SK-N-SH (cell line): ENCODE data around the gene CAND1. TPM values are rescaled to one million over a fixed set of nuclear protein-coding genes. Genes with fewer than 3 reads are reported as not detected.

Source experiments
- CTCF ChIA-PET: fragments of 300-600, 350-600 bp; formaldehyde crosslinking; extraction: SDS; loops from one replicate; lab custom pipeline; 2021; lab: Yijun Ruan, JAX
- POLR2A ChIA-PET: fragments of 350-600 bp; sonication (Branson Sonifier 250); formaldehyde crosslinking; extraction: SDS; loops from one replicate; lab custom pipeline; 2020; ENCODE audit warnings: antibody characterized with exemption, inconsistent platforms; lab: Yijun Ruan, JAX
- DNase-seq: peaks from one replicate; pipeline ENCODE4 v3.0.0; 2012
- H2AFZ ChIP-seq: fragments of 200-600 bp; sonication (generic); 2 replicates; pipeline ENCODE4 v1.8.1; 2016; ENCODE audit warnings: antibody characterized with exemption, mild to moderate bottlenecking, low read depth
- H3F3A ChIP-seq: fragments of 200-600 bp; sonication (generic); replicated peaks from 2 replicates; pipeline ENCODE3; 2016; ENCODE audit warnings: antibody characterized with exemption, mild to moderate bottlenecking; ENCODE audit not compliant: insufficient read depth
- H3K27ac ChIP-seq, 2 experiments: fragments of 200-500 bp in 1 of 2; fragments of 200-600 bp in 1 of 2; sonication (Bioruptor generic) in 1 of 2; sonication (generic), shearing (Covaris generic) in 1 of 2; 2 replicates each; pipeline versions ENCODE4 v1.5.1 to v1.6.1; 2014 to 2016; ENCODE audit warnings: low read depth in 2 of 2, inconsistent platforms in 1 of 2, low read length in 1 of 2, mild to moderate bottlenecking in 1 of 2, mixed read lengths in 1 of 2
- H3K27me3 ChIP-seq: fragments of 200-600 bp; sonication (generic), shearing (Covaris generic); 2 replicates; pipeline ENCODE4 v1.6.1; 2016; ENCODE audit warnings: mixed run types; ENCODE audit not compliant: insufficient read depth
- H3K36me3 ChIP-seq, 2 experiments: fragments of 200-500 bp in 1 of 2; fragments of 200-600 bp in 1 of 2; sonication (Bioruptor generic) in 1 of 2; sonication (generic) in 1 of 2; replicated peaks in 1 of 2; 2 replicates each; pipeline versions ENCODE3 to v1.5.1; 2014 to 2016; ENCODE audit warnings: low read length in 1 of 2, mild to moderate bottlenecking in 1 of 2; ENCODE audit not compliant: insufficient read depth in 2 of 2, control insufficient read depth in 1 of 2
- H3K4me1 ChIP-seq, 2 experiments: fragments of 200-500 bp in 1 of 2; fragments of 200-600 bp in 1 of 2; sonication (Bioruptor generic) in 1 of 2; sonication (generic), shearing (Covaris generic) in 1 of 2; 2 replicates each; pipeline versions ENCODE4 v1.5.1 to v1.6.1; 2014 to 2016; ENCODE audit warnings: low read depth in 1 of 2, low read length in 1 of 2, mixed run types in 1 of 2; ENCODE audit not compliant: insufficient read depth in 2 of 2, control insufficient read depth in 1 of 2
- H3K4me2 ChIP-seq: fragments of 200-600 bp; sonication (generic), shearing (Covaris generic); 2 replicates; pipeline ENCODE4 v1.6.1; 2017; ENCODE audit warnings: mixed run types
- H3K4me3 ChIP-seq, 2 experiments: fragments of 200-500 bp in 1 of 2; fragments of 200-600 bp in 1 of 2; sonication (Bioruptor generic) in 1 of 2; sonication (generic), shearing (Covaris generic) in 1 of 2; 2 replicates each; pipeline versions ENCODE4 v1.5.1 to v1.8.1; 2014 to 2016; ENCODE audit warnings: low read depth in 2 of 2, inconsistent platforms in 1 of 2, low read length in 1 of 2, mild to moderate bottlenecking in 1 of 2, mixed read lengths in 1 of 2, moderate library complexity in 1 of 2
- H3K79me2 ChIP-seq: fragments of 200-600 bp; sonication (generic); 2 replicates; pipeline ENCODE4 v1.8.1; 2017; ENCODE audit warnings: mild to moderate bottlenecking; ENCODE audit not compliant: insufficient read depth
- H3K9ac ChIP-seq: fragments of 200-600 bp; sonication (generic); 2 replicates; pipeline ENCODE4 v1.6.1; 2017; ENCODE audit warnings: mixed run types
- H3K9me2 ChIP-seq: fragments of 200-600 bp; sonication (generic); 2 replicates; pipeline ENCODE4 v1.6.1; 2017; ENCODE audit warnings: mixed run types
- H3K9me3 ChIP-seq: fragments of 200-600 bp; sonication (generic); 2 replicates; pipeline ENCODE4 v1.6.1; 2017; ENCODE audit warnings: mixed run types, mild to moderate bottlenecking, moderate library complexity
- H4K20me1 ChIP-seq: fragments of 200-600 bp; sonication (generic); 2 replicates; pipeline ENCODE4 v1.6.1; 2017; ENCODE audit warnings: mild to moderate bottlenecking, mixed run types; ENCODE audit not compliant: insufficient read depth
- CHD2 ChIP-seq: fragments of 150-350 bp; IDR thresholded peaks from 2 replicates; pipeline ENCODE4 v1.6.1; 2018; ENCODE audit warnings: low read length; ENCODE audit not compliant: partially characterized antibody
- ELF1 ChIP-seq: IDR thresholded peaks from 2 replicates; pipeline ENCODE4 v1.4.0; 2012
- EP300 ChIP-seq, 2 experiments: IDR thresholded peaks; 2 replicates each; pipeline versions ENCODE4 v1.4.0 to v1.6.1; 2012; ENCODE audit warnings: borderline replicate concordance in 1 of 2, low read depth in 1 of 2, low read length in 1 of 2
- EZH2phosphoT487 ChIP-seq: fragments of 200-600 bp; sonication (generic); IDR thresholded peaks from 2 replicates; pipeline ENCODE4 v1.6.1; 2017; ENCODE audit warnings: low read depth, mixed run types, mild to moderate bottlenecking, antibody characterized with exemption, moderate library complexity, borderline replicate concordance
- FOXJ3 ChIP-seq: sonication (generic); formaldehyde crosslinking; IDR thresholded peaks from 2 replicates; pipeline ENCODE4 v1.5.1; 2020; ENCODE audit warnings: mild to moderate bottlenecking, missing genetic modification reagents
- GABPA ChIP-seq: IDR thresholded peaks from 2 replicates; pipeline ENCODE4 v1.4.0; 2012; ENCODE audit warnings: low read depth, mild to moderate bottlenecking
- GATA2 ChIP-seq: sonication (generic); formaldehyde crosslinking; IDR thresholded peaks from 2 replicates; pipeline ENCODE4 v1.5.0; 2020; ENCODE audit warnings: mild to moderate bottlenecking, missing genetic modification reagents
- JUND ChIP-seq: IDR thresholded peaks from 2 replicates; pipeline ENCODE4 v1.4.0; 2012
- MAX ChIP-seq: IDR thresholded peaks from 2 replicates; pipeline ENCODE4 v1.4.0; 2012; ENCODE audit warnings: low read depth
- MXI1 ChIP-seq: IDR thresholded peaks from 2 replicates; pipeline ENCODE4 v1.6.1; 2012; ENCODE audit warnings: mild to moderate bottlenecking, low read depth, low read length, improper control_type of control experiment
- NFIC ChIP-seq: IDR thresholded peaks from 2 replicates; pipeline ENCODE4 v1.4.0; 2012; ENCODE audit warnings: borderline replicate concordance
- POLR2AphosphoS5 ChIP-seq: IDR thresholded peaks from 2 replicates; pipeline ENCODE4 v1.6.1; 2012; ENCODE audit warnings: low read depth, low read length
- RAD21 ChIP-seq: IDR thresholded peaks from 2 replicates; pipeline ENCODE4 v1.6.1; 2012; ENCODE audit warnings: mild to moderate bottlenecking, low read length
- RCOR1 ChIP-seq: fragments of 150-350 bp; IDR thresholded peaks from 2 replicates; pipeline ENCODE4 v1.6.1; 2017; ENCODE audit warnings: antibody characterized with exemption, low read length
- RFX5 ChIP-seq: IDR thresholded peaks from 2 replicates; pipeline ENCODE4 v1.6.1; 2012; ENCODE audit warnings: mild to moderate bottlenecking, improper control_type of control experiment, low read length
- RXRA ChIP-seq: IDR thresholded peaks from 2 replicates; pipeline ENCODE4 v1.4.0; 2012; ENCODE audit warnings: low read depth, mild to moderate bottlenecking, borderline replicate concordance
- SMC3 ChIP-seq: IDR thresholded peaks from 2 replicates; pipeline ENCODE4 v1.6.1; 2012; ENCODE audit warnings: low read depth, low read length, improper control_type of control experiment
- TCF12 ChIP-seq: IDR thresholded peaks from 2 replicates; pipeline ENCODE4 v1.4.0; 2012
- TEAD4 ChIP-seq: IDR thresholded peaks from 2 replicates; pipeline ENCODE4 v1.4.0; 2012; ENCODE audit warnings: mild to moderate bottlenecking, borderline replicate concordance; ENCODE audit not compliant: insufficient read depth
- WGBS: methylation state at CpG from one replicate; pipeline ENCODE4 v1.1.6; 2017; ENCODE audit warnings: low lambda C conversion rate; 5-methylcytosine and 5-hydroxymethylcytosine counted together
- polyA plus RNA-seq, 3 experiments: library from polyadenylated mRNA; depleted of rRNA; stranded (reverse); fragments of >200 nt; gene quantifications; 2 replicates each; pipeline ENCODE4 v1.2.3, GENCODE V29; 2012
- TF ChIP-seq, protein P1 (sequence below): IDR thresholded peaks from 2 replicates; pipeline ENCODE4 v1.6.1; 2012; ENCODE audit warnings: mild to moderate bottlenecking, low read depth, low read length, moderate library complexity
- TF ChIP-seq, protein P2 (sequence below): IDR thresholded peaks from 2 replicates; pipeline ENCODE4 v1.4.0; 2012; ENCODE audit warnings: low read depth, borderline replicate concordance

CAND1 gene
- polyA plus RNA-seq, 1 of the 3 experiments (the other 2 are of a cell fraction), result 17.4 TPM

DNA sequence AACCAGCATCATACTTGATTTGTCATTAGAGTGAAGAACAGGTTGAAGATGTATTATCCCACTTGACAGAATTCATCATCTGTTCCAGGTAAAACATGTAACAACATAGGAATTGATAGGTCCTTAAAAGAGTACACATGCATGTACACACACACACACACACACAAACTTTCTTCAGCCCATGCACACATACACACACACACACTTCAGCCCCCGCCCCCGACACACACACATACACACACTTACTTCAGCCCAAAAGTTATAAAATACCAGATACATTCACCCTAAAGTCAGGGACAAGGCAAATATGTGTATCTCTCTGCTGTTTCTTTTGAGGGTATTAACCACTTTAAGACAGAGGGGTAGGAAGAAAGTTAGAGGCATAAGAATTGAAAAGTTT lies 15.4 kb downstream of the CAND1 start:
- ChIA-PET CTCF (no interaction called here), POLR2A (no interaction called here)
- Histone ChIP-seq H3K9ac (no peak overlapping the region), H3K4me1 (peaks cover 0 to 3% of the 10 kb centered on the region in 2 experiments; a peak in 2 of 4 replicates), H3K27me3 (no peaks in the 10 kb centered on the region), H4K20me1 (peaks cover 51% of the 10 kb centered on the region), H3K4me3 (no peak overlapping the region), H3K4me2 (no peak overlapping the region), H3K9me3 (no peaks in the 10 kb centered on the region), H3K36me3 (peaks cover 27 to 49% of the 10 kb centered on the region in 2 experiments), H3K79me2 (peaks cover 100% of the 10 kb centered on the region), H3F3A (peaks cover 13% of the 10 kb centered on the region), H3K27ac (no peak overlapping the region), H2AFZ (no peak overlapping the region), H3K9me2 (no peaks in the 10 kb centered on the region)
- no peak for DNase-seq
- WGBS, result 100% methylated on average over 2 of the region's 2 CpGs
- no peak for TF ChIP-seq JUND
- no peak for TF ChIP-seq EP300 (IDR thresholded peaks at IDR 0.05; ENCODE audit: borderline replicate concordance in 1 of 2, low read depth in 1 of 2, low read length in 1 of 2)
- no peak for TF ChIP-seq TEAD4
- no peak for TF ChIP-seq RAD21
- no peak for TF ChIP-seq FOXJ3 (CRISPR knock-in tag)
- TF ChIP-seq, protein P1, sequence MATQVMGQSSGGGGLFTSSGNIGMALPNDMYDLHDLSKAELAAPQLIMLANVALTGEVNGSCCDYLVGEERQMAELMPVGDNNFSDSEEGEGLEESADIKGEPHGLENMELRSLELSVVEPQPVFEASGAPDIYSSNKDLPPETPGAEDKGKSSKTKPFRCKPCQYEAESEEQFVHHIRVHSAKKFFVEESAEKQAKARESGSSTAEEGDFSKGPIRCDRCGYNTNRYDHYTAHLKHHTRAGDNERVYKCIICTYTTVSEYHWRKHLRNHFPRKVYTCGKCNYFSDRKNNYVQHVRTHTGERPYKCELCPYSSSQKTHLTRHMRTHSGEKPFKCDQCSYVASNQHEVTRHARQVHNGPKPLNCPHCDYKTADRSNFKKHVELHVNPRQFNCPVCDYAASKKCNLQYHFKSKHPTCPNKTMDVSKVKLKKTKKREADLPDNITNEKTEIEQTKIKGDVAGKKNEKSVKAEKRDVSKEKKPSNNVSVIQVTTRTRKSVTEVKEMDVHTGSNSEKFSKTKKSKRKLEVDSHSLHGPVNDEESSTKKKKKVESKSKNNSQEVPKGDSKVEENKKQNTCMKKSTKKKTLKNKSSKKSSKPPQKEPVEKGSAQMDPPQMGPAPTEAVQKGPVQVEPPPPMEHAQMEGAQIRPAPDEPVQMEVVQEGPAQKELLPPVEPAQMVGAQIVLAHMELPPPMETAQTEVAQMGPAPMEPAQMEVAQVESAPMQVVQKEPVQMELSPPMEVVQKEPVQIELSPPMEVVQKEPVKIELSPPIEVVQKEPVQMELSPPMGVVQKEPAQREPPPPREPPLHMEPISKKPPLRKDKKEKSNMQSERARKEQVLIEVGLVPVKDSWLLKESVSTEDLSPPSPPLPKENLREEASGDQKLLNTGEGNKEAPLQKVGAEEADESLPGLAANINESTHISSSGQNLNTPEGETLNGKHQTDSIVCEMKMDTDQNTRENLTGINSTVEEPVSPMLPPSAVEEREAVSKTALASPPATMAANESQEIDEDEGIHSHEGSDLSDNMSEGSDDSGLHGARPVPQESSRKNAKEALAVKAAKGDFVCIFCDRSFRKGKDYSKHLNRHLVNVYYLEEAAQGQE, result no peak
- TF ChIP-seq SMC3, result no peak
- no peak for TF ChIP-seq GABPA

- TF ChIP-seq EP300 (IDR thresholded peaks at IDR 0.05; ENCODE audit: borderline replicate concordance in 1 of 2, low read depth in 1 of 2, low read length in 1 of 2) (no peak), RXRA (no peak), RAD21 (no peak), TCF12 (no peak), MXI1 (no peak), CHD2 (no peak), ELF1 (no peak), RCOR1 (no peak), NFIC (no peak), EZH2phosphoT487 (no peak), MAX (no peak), FOXJ3 (CRISPR knock-in tag) (no peak), RFX5 (no peak), POLR2AphosphoS5 (no peak), GATA2 (CRISPR knock-in tag) (no peak)
- TF ChIP-seq, protein P2, sequence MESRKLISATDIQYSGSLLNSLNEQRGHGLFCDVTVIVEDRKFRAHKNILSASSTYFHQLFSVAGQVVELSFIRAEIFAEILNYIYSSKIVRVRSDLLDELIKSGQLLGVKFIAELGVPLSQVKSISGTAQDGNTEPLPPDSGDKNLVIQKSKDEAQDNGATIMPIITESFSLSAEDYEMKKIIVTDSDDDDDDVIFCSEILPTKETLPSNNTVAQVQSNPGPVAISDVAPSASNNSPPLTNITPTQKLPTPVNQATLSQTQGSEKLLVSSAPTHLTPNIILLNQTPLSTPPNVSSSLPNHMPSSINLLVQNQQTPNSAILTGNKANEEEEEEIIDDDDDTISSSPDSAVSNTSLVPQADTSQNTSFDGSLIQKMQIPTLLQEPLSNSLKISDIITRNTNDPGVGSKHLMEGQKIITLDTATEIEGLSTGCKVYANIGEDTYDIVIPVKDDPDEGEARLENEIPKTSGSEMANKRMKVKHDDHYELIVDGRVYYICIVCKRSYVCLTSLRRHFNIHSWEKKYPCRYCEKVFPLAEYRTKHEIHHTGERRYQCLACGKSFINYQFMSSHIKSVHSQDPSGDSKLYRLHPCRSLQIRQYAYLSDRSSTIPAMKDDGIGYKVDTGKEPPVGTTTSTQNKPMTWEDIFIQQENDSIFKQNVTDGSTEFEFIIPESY, result no peak
- Histone ChIP-seq H3F3A (peaks cover 10% of the 10 kb centered on the region), H3K27me3 (no peaks in the 10 kb centered on the region), H3K9ac (no peak overlapping the region), H3K79me2 (peaks cover 100% of the 10 kb centered on the region), H3K36me3 (peaks cover 31 to 61% of the 10 kb centered on the region in 2 experiments), H4K20me1 (peaks cover 53% of the 10 kb centered on the region), H3K9me2 (no peaks in the 10 kb centered on the region), H3K4me1 (no peaks in the 10 kb centered on the region), H3K4me3 (no peak overlapping the region), H3K27ac (no peak overlapping the region), H3K4me2 (no peak overlapping the region), H3K9me3 (no peaks in the 10 kb centered on the region), H2AFZ (no peak overlapping the region)
- ChIA-PET CTCF (interaction anchor here (0.6 to 0.7 kb wide), 3 partner anchors 17 to 32 kb away, joined by 3 read pairs; partner anchors contain the start of gene CAND1), POLR2A (interaction anchor here (0.7 kb wide), 1 partner anchor 19 kb away, joined by 3 read pairs; no protein-coding TSS in a partner anchor)
- no peak for DNase-seq
- over 99% methylated on average over 5 of the region's 5 CpGs for WGBS
Measured at GRCh38 chr12:67286257-67286656, 17.1 kb downstream of the CAND1 start.
